ENCODE results near the gene MBNL2. TPM values are rescaled to one million over a fixed set of nuclear protein-coding genes. Genes with fewer than 3 reads are reported as not detected.

The MBNL2 gene
- total RNA-seq, 1 donor from 2014 or later, result 71.8 TPM

- H3K4me1 Mint-ChIP-seq, result peaks cover 24% of the 10 kb centered on the region
- H3K27me3 Mint-ChIP-seq (ENCODE audit: low read depth), result no peaks in the 10 kb centered on the region
- DNase-seq (ENCODE audit: low spot score in 2 of 2, unreplicated experiment in 2 of 2), result no peak
- no peak for TF ChIP-seq CTCF (IDR thresholded peaks at IDR 0.05; ENCODE audit: unreplicated experiment)
- H3K27ac Mint-ChIP-seq, result peak overlapping the region; percentile 62
- no peak overlapping the region for H3K4me3 Mint-ChIP-seq
- no peaks in the 10 kb centered on the region for H3K9me3 Mint-ChIP-seq
- peaks cover 5% of the 10 kb centered on the region for H3K36me3 Mint-ChIP-seq
These were observed 113.5 kb downstream of the MBNL2 start for GRCh38 chr13:97335488-97336134.

DNA sequence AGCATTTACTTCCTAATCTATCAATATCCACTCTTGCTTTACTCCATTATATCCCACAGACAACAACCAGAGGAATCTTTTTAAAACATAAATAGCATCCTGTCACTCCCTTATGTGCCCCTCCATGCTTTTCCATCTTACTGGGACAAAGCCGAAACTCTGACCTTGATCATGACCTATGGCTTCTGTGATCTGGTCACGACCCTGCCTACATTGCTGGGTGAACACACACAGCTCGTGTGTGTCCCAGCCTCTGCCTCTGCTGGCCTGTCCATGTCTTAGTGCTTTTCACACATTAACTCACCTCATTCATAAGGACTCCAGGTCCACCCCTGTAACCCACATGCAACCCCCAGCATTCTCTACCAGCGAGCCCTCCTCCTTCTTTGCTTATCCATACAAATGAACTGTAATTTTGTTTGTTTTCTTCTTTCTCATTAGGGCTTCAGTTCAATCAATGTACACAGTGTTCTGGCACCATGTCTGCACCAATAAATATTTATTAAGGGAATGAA is 115.9 kb downstream of the MBNL2 start:
- peaks cover 32% of the 10 kb centered on the region for H3K4me1 Mint-ChIP-seq
- H3K27ac Mint-ChIP-seq, result no peak overlapping the region
- H3K9me3 Mint-ChIP-seq, result no peaks in the 10 kb centered on the region
- peaks cover 7% of the 10 kb centered on the region for H3K36me3 Mint-ChIP-seq
- no peak for TF ChIP-seq CTCF (IDR thresholded peaks at IDR 0.05; ENCODE audit: unreplicated experiment)
- DNase-seq (ENCODE audit: low spot score in 2 of 2, unreplicated experiment in 2 of 2), result no peak
- no peaks in the 10 kb centered on the region for H3K27me3 Mint-ChIP-seq (ENCODE audit: low read depth)
- H3K4me3 Mint-ChIP-seq, result no peak overlapping the region

GRCh38 chr13:97338571-97338970 is 116.4 kb downstream of the MBNL2 start:
- Mint-ChIP-seq H3K4me1 (peaks cover 27% of the 10 kb centered on the region), H3K27me3 (ENCODE audit: low read depth) (no peaks in the 10 kb centered on the region), H3K27ac (no peak overlapping the region), H3K4me3 (no peak overlapping the region), H3K36me3 (peaks cover 12% of the 10 kb centered on the region), H3K9me3 (no peaks in the 10 kb centered on the region)
- no peak for DNase-seq (ENCODE audit: low spot score in 2 of 2, unreplicated experiment in 2 of 2)
- TF ChIP-seq CTCF (IDR thresholded peaks at IDR 0.05; ENCODE audit: unreplicated experiment), result no peak

- Mint-ChIP-seq H3K36me3 (peaks cover 14% of the 10 kb centered on the region), H3K4me3 (no peak overlapping the region), H3K9me3 (no peaks in the 10 kb centered on the region), H3K27ac (no peak overlapping the region), H3K4me1 (peaks cover 25% of the 10 kb centered on the region), H3K27me3 (ENCODE audit: low read depth) (no peaks in the 10 kb centered on the region)
- DNase-seq (ENCODE audit: low spot score in 2 of 2, unreplicated experiment in 2 of 2), result no peak
- no peak for TF ChIP-seq CTCF (IDR thresholded peaks at IDR 0.05; ENCODE audit: unreplicated experiment)
These were observed 117.2 kb downstream of the MBNL2 start for GRCh38 chr13:97339019-97339987.

GRCh38 chr13:97339988-97340749 is 118.0 kb downstream of the MBNL2 start:
- H3K27me3 Mint-ChIP-seq (ENCODE audit: low read depth), result no peaks in the 10 kb centered on the region
- peaks cover 11% of the 10 kb centered on the region for H3K36me3 Mint-ChIP-seq
- no peak overlapping the region for H3K27ac Mint-ChIP-seq
- no peaks in the 10 kb centered on the region for H3K9me3 Mint-ChIP-seq
- H3K4me3 Mint-ChIP-seq, result no peak overlapping the region
- no peak for DNase-seq (ENCODE audit: low spot score in 2 of 2, unreplicated experiment in 2 of 2)
- peaks cover 21% of the 10 kb centered on the region for H3K4me1 Mint-ChIP-seq
- no peak for TF ChIP-seq CTCF (IDR thresholded peaks at IDR 0.05; ENCODE audit: unreplicated experiment)

All from mesothelial cell of epicardium (in vitro differentiated cells).